ENCODE data around the gene COQ10B. TPM values are rescaled to one million over a fixed set of nuclear protein-coding genes. Genes with fewer than 3 reads are reported as not detected.
A peak's percentile ranks its signal among the peaks of the same experiment; 100 is the strongest.
"Not testable (repeated sequence)": the region's sequence is repeated elsewhere in the genome, so short reads cannot be mapped to it uniquely, and the experiment has no call there.

COQ10B gene
- polyA plus RNA-seq (ENCODE audit: insufficient read length in 4 of 4): 10 to 100 TPM; 15.2 to 20.8 (median 19.6) TPM

- peak; percentile 97 to 99 (median 98) for DNase-seq (ENCODE audit: low read depth in 4 of 4, low spot score in 3 of 4)
These were observed at the start of gene COQ10B for GRCh38 chr2:197453123-197453913. Gene COQ10B (plus strand): TSS chr2:197453552. CDS start chr2:197453561, 9 bp downstream.

GRCh38 chr2:197405582-197405981 is 47.8 kb upstream of the COQ10B start:
- DNase-seq (ENCODE audit: low read depth in 4 of 4, low spot score in 3 of 4): no peak

GRCh38 chr2:197414039-197414438 is 39.3 kb upstream of the COQ10B start:
- DNase-seq (ENCODE audit: low read depth in 4 of 4, low spot score in 3 of 4): no peak

GRCh38 chr2:197414515-197414914 is 38.8 kb upstream of the COQ10B start:
- no peak for DNase-seq (ENCODE audit: low read depth in 4 of 4, low spot score in 3 of 4)

GRCh38 chr2:197416268-197416667 is 37.1 kb upstream of the COQ10B start:
- DNase-seq (ENCODE audit: low read depth in 4 of 4, low spot score in 3 of 4): no peak

- no peak for DNase-seq (ENCODE audit: low read depth in 4 of 4, low spot score in 3 of 4)
These were observed 33.9 kb upstream of the COQ10B start for GRCh38 chr2:197419438-197419837.

- no peak for DNase-seq (ENCODE audit: low read depth in 4 of 4, low spot score in 3 of 4)
These were observed 30.0 kb upstream of the COQ10B start for GRCh38 chr2:197423307-197423706.

GRCh38 chr2:197425550-197425949 is 27.8 kb upstream of the COQ10B start:
- no peak for DNase-seq (ENCODE audit: low read depth in 4 of 4, low spot score in 3 of 4)

GRCh38 chr2:197426723-197427603 is 26.4 kb upstream of the COQ10B start:
- no peak for DNase-seq (ENCODE audit: low read depth in 4 of 4, low spot score in 3 of 4)

GRCh38 chr2:197427986-197428385 is 25.4 kb upstream of the COQ10B start:
- no peak for DNase-seq (ENCODE audit: low read depth in 4 of 4, low spot score in 3 of 4)

- no peak for DNase-seq (ENCODE audit: low read depth in 4 of 4, low spot score in 3 of 4)
These were observed 21.5 kb upstream of the COQ10B start for GRCh38 chr2:197431858-197432257.

GRCh38 chr2:197432527-197432926 is 20.8 kb upstream of the COQ10B start:
- not testable (repeated sequence) for DNase-seq (ENCODE audit: low read depth in 4 of 4, low spot score in 3 of 4)

GRCh38 chr2:197433780-197434438 is 19.4 kb upstream of the COQ10B start:
- no peak for DNase-seq (ENCODE audit: low read depth in 4 of 4, low spot score in 3 of 4)

GRCh38 chr2:197434541-197435513 is 18.5 kb upstream of the COQ10B start, which contains the start of gene SF3B1:
Gene SF3B1 (minus strand): TSS chr2:197435028. CDS start chr2:197434999, 29 bp downstream.
- peak; percentile 97 to 99 (median 98) for DNase-seq (ENCODE audit: low read depth in 4 of 4, low spot score in 3 of 4)

- no peak for DNase-seq (ENCODE audit: low read depth in 4 of 4, low spot score in 3 of 4)
These were observed 17.5 kb upstream of the COQ10B start for GRCh38 chr2:197435598-197436420.

GRCh38 chr2:197437380-197437779 is 16.0 kb upstream of the COQ10B start:
- no peak for DNase-seq (ENCODE audit: low read depth in 4 of 4, low spot score in 3 of 4)

GRCh38 chr2:197442857-197443256 is 10.5 kb upstream of the COQ10B start:
- no peak for DNase-seq (ENCODE audit: low read depth in 4 of 4, low spot score in 3 of 4)

GRCh38 chr2:197445746-197446145 is 7.6 kb upstream of the COQ10B start:
- no peak for DNase-seq (ENCODE audit: low read depth in 4 of 4, low spot score in 3 of 4)

GRCh38 chr2:197446844-197447243 is 6.5 kb upstream of the COQ10B start:
- no peak for DNase-seq (ENCODE audit: low read depth in 4 of 4, low spot score in 3 of 4)

Data from right renal pelvis (tissue), 4 donors.